GM12878 (cell line): ENCODE data around the gene TRIM26. TPM values are rescaled to one million over a fixed set of nuclear protein-coding genes. Genes with fewer than 3 reads are reported as not detected.

Experiments
- ATAC-seq: fragments of 200-7000 bp; cut with Tn5 transposase; 3 replicates; pipeline ENCODE4 v1.9.1; 2020; ENCODE audit warnings: mild to moderate bottlenecking, moderate library complexity
- BruUV-seq: library from RNA; stranded (reverse); fragments of 400-500 nt; replicated peaks from 2 replicates; lab custom pipeline; 2021; lab: Mats Ljungman, UMichigan
- CTCF ChIA-PET: fragments of 300-600 bp; sonication (Branson Sonifier 250); formaldehyde crosslinking; extraction: SDS; loops from one replicate; lab custom pipeline; 2021; ENCODE audit warnings: inconsistent platforms; lab: Yijun Ruan, JAX
- POLR2A ChIA-PET: fragments of 350-600 bp; formaldehyde crosslinking; extraction: SDS; loops from one replicate; lab custom pipeline; 2021; ENCODE audit warnings: inconsistent platforms; lab: Charles Lee
- RAD21 ChIA-PET: fragments of 300-600 bp; sonication (Branson Sonifier 250); formaldehyde crosslinking; loops from one replicate; lab custom pipeline; 2023; ENCODE audit warnings: antibody characterized with exemption; ENCODE audit not compliant: unreplicated experiment; lab: Charles Lee
- SMC1A ChIA-PET: fragments of 300-600 bp; sonication (Branson Sonifier 250); formaldehyde crosslinking; loops from one replicate; lab custom pipeline; 2023; ENCODE audit not compliant: unreplicated experiment, uncharacterized antibody; lab: Charles Lee
- DNase-seq: peaks from one replicate; pipeline ENCODE4 v3.0.0-alpha.2; 2011; ENCODE audit warnings: low read depth, low spot score
- FAIRE-seq: peaks from 3 replicates; lab custom pipeline; 2011; peaks lifted over from hg19 to GRCh38; lab: Jason Lieb, UNC
- H2AFZ ChIP-seq: 2 replicates; pipeline ENCODE4 v1.6.0; 2011; ENCODE audit warnings: low read depth, low read length, control low read depth; ENCODE audit not compliant: control insufficient read depth
- H3K27ac ChIP-seq: 2 replicates; pipeline ENCODE4 v1.5.1; 2011; ENCODE audit warnings: control low read depth; ENCODE audit not compliant: control insufficient read depth, insufficient read depth
- H3K27me3 ChIP-seq, 2 experiments: replicated peaks in 1 of 2; 2 replicates each; pipeline versions ENCODE4 v1.6.0 to v1.6.1; 2011; ENCODE audit warnings: low read length in 1 of 2; ENCODE audit not compliant: control insufficient read depth in 2 of 2, insufficient read depth in 2 of 2
- H3K36me3 ChIP-seq, 2 experiments: 2 replicates each; pipeline ENCODE4 v1.5.1; 2011; ENCODE audit warnings: low read length in 1 of 2; ENCODE audit not compliant: control insufficient read depth in 2 of 2, insufficient read depth in 2 of 2
- H3K4me1 ChIP-seq: 2 replicates; pipeline ENCODE4 v1.6.1; 2011; ENCODE audit warnings: mild to moderate bottlenecking, low read length, moderate library complexity, mixed read lengths; ENCODE audit not compliant: control insufficient read depth, insufficient read depth
- H3K4me2 ChIP-seq: 2 replicates; pipeline ENCODE4 v1.6.0; 2011; ENCODE audit warnings: control low read depth; ENCODE audit not compliant: control insufficient read depth, insufficient read depth
- H3K4me3 ChIP-seq: fragments of 200-600 bp; sonication (generic); 2 replicates; pipeline ENCODE4 v1.5.1; 2016
- H3K79me2 ChIP-seq: 2 replicates; pipeline ENCODE4 v1.6.0; 2011; ENCODE audit warnings: low read length; ENCODE audit not compliant: control insufficient read depth, insufficient read depth
- H3K9ac ChIP-seq: 2 replicates; pipeline ENCODE4 v1.8.0; 2011; ENCODE audit warnings: low read length, control low read depth, mixed read lengths; ENCODE audit not compliant: control insufficient read depth, insufficient read depth
- H3K9me3 ChIP-seq: replicated peaks from 3 replicates; pipeline ENCODE4 v1.5.1; 2011; ENCODE audit warnings: mild to moderate bottlenecking, low read length; ENCODE audit not compliant: control insufficient read depth, insufficient read depth
- H4K20me1 ChIP-seq: 2 replicates; pipeline ENCODE4 v1.6.0; 2011; ENCODE audit not compliant: control insufficient read depth, insufficient read depth
- CBFB ChIP-seq: IDR thresholded peaks from 2 replicates; pipeline ENCODE4 v1.6.1; 2016; ENCODE audit warnings: antibody characterized with exemption, low read depth
- E4F1 ChIP-seq: fragments of 450-650 bp; IDR thresholded peaks from 2 replicates; pipeline ENCODE4 v1.6.1; 2018; ENCODE audit warnings: borderline replicate concordance, mild to moderate bottlenecking; ENCODE audit not compliant: partially characterized antibody
- ELK1 ChIP-seq: IDR thresholded peaks from 2 replicates; pipeline ENCODE4 v1.6.1; 2012; ENCODE audit warnings: low read depth, low read length, improper control_type of control experiment
- GABPA ChIP-seq: IDR thresholded peaks from 2 replicates; pipeline ENCODE4 v1.6.1; 2014; ENCODE audit warnings: antibody characterized with exemption, low read depth, mild to moderate bottlenecking, inconsistent platforms
- HCFC1 ChIP-seq: fragments of 150-350 bp; IDR thresholded peaks from 2 replicates; pipeline ENCODE4 v1.6.1; 2014; ENCODE audit warnings: low read length
- KDM1A ChIP-seq: fragments of 200-600 bp; sonication (generic); IDR thresholded peaks from 2 replicates; pipeline ENCODE4 v1.6.1; 2016; ENCODE audit warnings: borderline replicate concordance
- MTA2 ChIP-seq: fragments of 450-650 bp; IDR thresholded peaks from 2 replicates; pipeline ENCODE4 v1.6.1; 2016; ENCODE audit warnings: low read depth, mild to moderate bottlenecking, moderate library complexity
- POU2F2 ChIP-seq: IDR thresholded peaks from 3 replicates; pipeline ENCODE4 v1.6.1; 2011; ENCODE audit warnings: low read depth, mild to moderate bottlenecking, low read length, borderline replicate concordance
- SMARCA5 ChIP-seq: fragments of 450-650 bp; IDR thresholded peaks from 2 replicates; pipeline ENCODE4 v1.6.1; 2017; ENCODE audit warnings: mild to moderate bottlenecking
- USF1 ChIP-seq: IDR thresholded peaks from 2 replicates; pipeline ENCODE4 v1.6.1; 2011; ENCODE audit warnings: borderline replicate concordance, low read depth, mild to moderate bottlenecking, moderate library complexity, mixed read lengths, low read length; ENCODE audit not compliant: insufficient read depth; ENCODE audit errors: extremely low read length
- ZNF207 ChIP-seq: fragments of 450-650 bp; IDR thresholded peaks from 2 replicates; pipeline ENCODE4 v1.6.1; 2014; ENCODE audit warnings: antibody characterized with exemption, mild to moderate bottlenecking, borderline replicate concordance
- ZNF24 ChIP-seq: fragments of 450-650 bp; IDR thresholded peaks from 2 replicates; pipeline ENCODE4 v1.6.1; 2017; ENCODE audit warnings: antibody characterized with exemption, mild to moderate bottlenecking
- WGBS: methylation state at CpG from one replicate; pipeline ENCODE4 v1.1.6; 2016; ENCODE audit warnings: low lambda C conversion rate; ENCODE audit not compliant: insufficient replicate concordance, insufficient coverage; ENCODE audit errors: missing lambda C conversion rate; 5-methylcytosine and 5-hydroxymethylcytosine counted together
- in situ Hi-C: fragments of 300-500 bp; cut with MboI; formaldehyde crosslinking; loops from 9 replicates; pipeline ENCODE4 v1.14.3; 2018; ENCODE audit warnings: mixed read lengths
- intact Hi-C: fragments of 100-400 bp; cut with micrococcal nuclease; formaldehyde crosslinking; loops from one replicate; pipeline ENCODE4 v1.14.2; 2022; ENCODE audit not compliant: unreplicated experiment
- polyA plus RNA-seq, 11 experiments: library from polyadenylated mRNA; depleted of rRNA in 4 of 11; unstranded in 6 of 11; stranded (reverse) in 5 of 11; fragments of >200 nt; fragmentation: Nextera tagmentation in 4 of 11; fragmentation: Illumina TruSeq in 1 of 11; extraction: Ambion mirVana in 4 of 11; extraction: Trizol in 1 of 11; gene quantifications; 1 replicate in 1 of 11; 2 replicates in 10 of 11; pipeline versions ENCODE4 v1.2.1 to v1.2.3, GENCODE V29; 2011 to 2016; ENCODE audit warnings: inconsistent platforms in 2 of 11, missing spikeins in 2 of 11, low read depth in 1 of 11
- total RNA-seq, 4 experiments: library from RNA; depleted of rRNA in 3 of 4; stranded (reverse); fragments of >200 nt in 3 of 4; fragmentation: Illumina TruSeq in 1 of 4; extraction: Trizol in 1 of 4; gene quantifications; 2 replicates each; pipeline versions ENCODE4 v1.2.1 to v1.2.3, GENCODE V29; 2013 to 2021

Gene TRIM26
- total and polyA plus RNA-seq, 10 of the 15 experiments (the other 5 are each of a cell fraction or from before 2014, with no cell fraction given), result 13.1 to 79.6 (median 63.6) TPM

GRCh38 chr6:30244560-30244959 lies 31.4 kb upstream of the TRIM26 start:
- no peak for FAIRE-seq
- intact Hi-C loops (no loop called here), in situ Hi-C loops (no loop called here)
- WGBS, result 87% methylated on average over 3 of the region's 3 CpGs
- ChIA-PET RAD21 (no interaction called here), SMC1A (no interaction called here), CTCF (no interaction called here), POLR2A (no interaction called here)
- Histone ChIP-seq H3K27me3 (no peaks in the 10 kb centered on the region), H3K27ac (no peak overlapping the region), H3K36me3 (no peaks in the 10 kb centered on the region), H3K9me3 (no peaks in the 10 kb centered on the region), H4K20me1 (no peaks in the 10 kb centered on the region), H2AFZ (no peak overlapping the region), H3K4me1 (no peaks in the 10 kb centered on the region), H3K4me2 (no peak overlapping the region), H3K4me3 (no peak overlapping the region), H3K9ac (no peak overlapping the region), H3K79me2 (no peaks in the 10 kb centered on the region)
- no peak for TF ChIP-seq KDM1A
- BruUV-seq, result no TSS peak
- DNase-seq, result no peak
- ATAC-seq, result no peak

GRCh38 chr6:30238178-30238795 lies 25.1 kb upstream of the TRIM26 start:
- SMC1A ChIA-PET, result interaction anchor here (0.8 to 2.6 kb wide), 19 partner anchors 9 to 159 kb away, joined by 3 to 24 read pairs (median 3); no protein-coding TSS in a partner anchor
- Histone ChIP-seq H3K4me2 (no peak overlapping the region), H3K36me3 (no peaks in the 10 kb centered on the region), H3K27me3 (no peaks in the 10 kb centered on the region; a peak in 1 of 4 replicates), H4K20me1 (no peaks in the 10 kb centered on the region), H3K27ac (no peak overlapping the region), H2AFZ (no peak overlapping the region), H3K4me3 (no peak overlapping the region), H3K4me1 (no peaks in the 10 kb centered on the region), H3K9ac (no peak overlapping the region), H3K9me3 (no peaks in the 10 kb centered on the region), H3K79me2 (no peaks in the 10 kb centered on the region)
- no peak for DNase-seq
- CTCF ChIA-PET, result interaction anchor here (0.7 to 4.3 kb wide), 29 partner anchors 10 to 1022 kb away, joined by 3 to 53 read pairs (median 4); no protein-coding TSS in a partner anchor
- 0% methylated on average over 6 of the region's 6 CpGs for WGBS
- POLR2A ChIA-PET, result interaction anchor here (0.6 kb wide), 2 partner anchors 11 to 464 kb away, joined by 3 to 4 read pairs; no protein-coding TSS in a partner anchor
- peak; percentile 96 for FAIRE-seq
- RAD21 ChIA-PET, result interaction anchor here (0.5 to 2.7 kb wide), 13 partner anchors 9 to 689 kb away, joined by 3 to 17 read pairs (median 5); partner anchors contain the start of gene TRIM39
- ATAC-seq, result peak; percentile 82
- in situ Hi-C loops, result loop anchor here (5.0 kb wide), 1 partner anchor 159 kb away; no protein-coding TSS in a partner anchor
- intact Hi-C loops, result loop anchor here (1.0 kb wide), 1 partner anchor 159 kb away; no protein-coding TSS in a partner anchor
- BruUV-seq, result no TSS peak
- no peak for TF ChIP-seq POU2F2
- TF ChIP-seq MTA2, result no peak
- TF ChIP-seq HCFC1, result no peak
- no peak for TF ChIP-seq GABPA
- TF ChIP-seq ZNF24, result no peak
- no peak for TF ChIP-seq E4F1
- no peak for TF ChIP-seq ZNF207
- no peak for TF ChIP-seq USF1
- no peak for TF ChIP-seq ELK1
- no peak for TF ChIP-seq CBFB
- TF ChIP-seq SMARCA5, result peak; percentile 73; the same call in 1 of the 2 replicates
